HG02798 (cell line): ENCODE results near the gene WDR62.
"Not testable (repeated sequence)": the region's sequence is repeated elsewhere in the genome, so short reads cannot be mapped to it uniquely, and the experiment has no call there.

Experiments used
- ATAC-seq: cut with Tn5 transposase; IDR thresholded peaks from one replicate; pipeline ENCODE4 v1.9.1; 2021; ENCODE audit warnings: mild to moderate bottlenecking; ENCODE audit not compliant: unreplicated experiment, poor library complexity

WDR62 gene

GRCh38 chr19:36032251-36033104, 22.2 kb upstream of the WDR62 start, which contains the start of gene CLIP3:
CLIP3 (minus strand) TSS chr19:36032873; CDS start chr19:36032357, 516 bp downstream.
- ATAC-seq, result no peak

- ATAC-seq, result no peak
Measured at GRCh38 chr19:36040495-36040894, 14.2 kb upstream of the WDR62 start.

GRCh38 chr19:36041092-36041491, 13.6 kb upstream of the WDR62 start:
- ATAC-seq, result not testable (repeated sequence)

DNA sequence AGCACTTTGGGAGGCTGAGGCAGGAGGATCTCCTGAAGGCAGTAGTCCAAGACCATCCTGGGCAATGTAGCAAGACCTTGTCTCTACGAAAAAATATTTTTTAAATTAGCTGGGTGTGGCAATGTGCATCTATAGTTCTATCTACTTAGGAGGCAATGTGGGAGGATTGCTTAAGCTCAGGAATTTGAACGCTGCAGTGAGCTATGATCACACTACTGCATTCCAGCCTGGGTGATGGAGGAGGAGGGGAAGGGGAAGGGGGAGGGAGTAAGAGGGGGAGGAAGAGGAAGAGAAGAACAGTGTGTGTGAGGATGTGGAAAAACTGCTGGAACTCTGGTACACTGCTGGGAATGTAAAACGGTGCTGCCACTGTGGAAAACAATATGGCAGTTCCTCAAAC, 12.9 kb upstream of the WDR62 start:
- ATAC-seq, result no peak

GRCh38 chr19:36043952-36044351, 10.7 kb upstream of the WDR62 start:
- no peak for ATAC-seq

DNA sequence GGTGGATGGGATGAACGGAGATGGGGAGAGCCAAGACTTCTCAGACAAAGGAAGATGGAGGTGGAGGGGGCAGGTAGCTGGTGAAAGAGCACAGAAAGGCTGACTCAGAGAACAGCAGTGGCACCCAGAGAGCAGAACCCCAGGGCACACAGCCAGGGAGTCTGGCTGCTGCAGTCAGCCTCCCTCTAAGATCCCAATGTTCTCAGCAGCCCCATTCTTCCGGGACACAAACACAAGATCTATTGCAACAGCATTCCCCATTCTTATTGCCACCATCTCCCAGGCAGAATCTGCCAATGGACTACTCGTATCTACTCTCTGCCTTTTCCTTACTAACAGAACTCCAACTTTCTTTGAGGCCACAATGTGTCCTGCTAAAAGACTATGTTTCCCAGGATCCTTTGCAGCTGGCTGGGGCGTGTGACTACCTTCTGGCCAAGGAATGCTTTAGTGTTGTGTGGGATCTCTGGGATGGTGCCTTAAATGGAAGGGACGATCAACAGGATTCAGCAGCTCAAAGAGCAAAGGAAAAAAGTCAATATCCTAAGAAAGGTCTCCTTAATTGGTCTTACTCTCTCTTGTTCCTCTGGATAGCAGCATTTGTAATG, 8.2 kb upstream of the WDR62 start:
- no peak for ATAC-seq

- no peak for ATAC-seq
Measured at GRCh38 chr19:36047835-36048234, 6.9 kb upstream of the WDR62 start.

GRCh38 chr19:36049080-36049698, 5.5 kb upstream of the WDR62 start:
- ATAC-seq, result no peak

DNA sequence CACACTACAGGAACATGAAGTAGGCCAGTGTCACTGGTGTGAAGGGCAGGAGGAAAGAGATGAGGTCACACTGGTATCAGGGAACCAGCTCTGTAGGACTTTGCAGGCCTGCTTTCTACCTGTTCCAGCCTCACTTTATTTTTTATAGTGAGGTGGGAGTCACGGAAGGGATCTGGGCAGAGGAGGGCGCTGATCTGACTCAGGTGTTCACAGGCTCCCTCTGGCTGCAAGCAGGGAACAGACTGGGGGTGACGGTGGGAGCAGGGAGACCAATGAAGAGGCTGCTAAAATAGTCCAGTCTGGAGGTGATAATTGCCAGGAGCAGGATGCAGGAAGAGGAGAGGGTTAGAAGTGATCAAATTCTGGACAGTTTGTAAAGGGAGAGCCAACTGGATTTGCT, 3.5 kb upstream of the WDR62 start:
- ATAC-seq, result no peak

GRCh38 chr19:36051637-36052036, 3.1 kb upstream of the WDR62 start:
- ATAC-seq, result no peak

- peak; percentile 87 for ATAC-seq
Measured at GRCh38 chr19:36054119-36054732, 471 bp upstream of the WDR62 start, which contains the start of gene THAP8. THAP8 (minus strand) TSS chr19:36054285; CDS start chr19:36054217, 68 bp downstream.

DNA sequence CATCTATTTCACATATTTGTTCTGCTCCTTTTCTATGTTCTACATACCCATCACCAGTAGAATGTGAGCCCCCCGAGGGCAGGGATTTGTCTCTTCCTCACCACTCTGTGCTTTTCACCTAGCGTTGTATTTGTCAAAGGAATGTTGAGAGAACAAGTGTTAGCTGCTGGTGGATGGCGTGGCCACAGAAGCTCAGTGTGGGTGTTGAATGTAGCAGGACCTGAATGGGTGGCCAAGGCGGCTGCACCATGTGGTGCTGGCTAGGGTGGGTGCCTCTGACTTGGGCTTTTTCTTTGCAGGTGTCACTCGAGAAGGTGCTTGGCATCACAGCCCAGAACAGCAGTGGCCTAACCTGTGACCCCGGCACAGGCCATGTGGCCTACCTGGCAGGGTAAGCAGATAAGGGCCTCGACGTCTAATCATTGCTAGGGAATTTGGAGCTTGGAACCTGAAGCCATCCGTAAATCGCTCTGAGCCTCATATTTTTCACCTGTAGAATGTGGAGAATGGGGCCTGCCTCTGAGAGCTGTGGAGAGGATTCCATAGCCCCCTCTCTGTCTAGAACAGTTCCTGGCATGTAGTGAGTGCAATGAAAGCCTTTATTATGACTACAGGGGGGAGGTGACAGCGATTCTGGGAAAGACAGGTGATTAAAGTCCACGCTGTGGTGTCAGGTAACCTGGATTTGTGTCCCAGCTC, 3.9 kb downstream of the WDR62 start:
- no peak for ATAC-seq

- ATAC-seq, result no peak
Measured at GRCh38 chr19:36059180-36059910, 4.6 kb downstream of the WDR62 start.

DNA sequence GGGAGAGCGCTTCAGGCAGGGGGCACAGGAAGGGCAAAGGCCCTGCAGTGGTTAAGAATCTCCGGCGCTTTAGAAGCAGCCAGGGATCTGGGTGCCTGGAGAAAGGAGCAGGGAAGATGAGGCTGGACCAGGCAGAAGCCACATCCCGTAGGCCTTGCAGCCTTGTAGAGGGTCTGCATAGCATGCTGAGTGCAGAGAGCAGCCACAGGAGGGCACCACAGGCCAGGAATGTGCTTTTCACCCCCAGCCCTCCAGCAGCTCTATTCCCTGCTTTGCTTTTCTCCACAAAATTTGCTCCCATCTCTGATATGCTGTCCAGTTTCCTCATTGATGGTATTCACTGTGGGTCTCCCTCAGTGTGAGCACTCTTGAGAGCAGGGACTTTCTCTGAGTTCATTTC, 5.7 kb downstream of the WDR62 start:
- no peak for ATAC-seq

- ATAC-seq, result no peak
Measured at GRCh38 chr19:36061367-36061766, 6.7 kb downstream of the WDR62 start.

DNA sequence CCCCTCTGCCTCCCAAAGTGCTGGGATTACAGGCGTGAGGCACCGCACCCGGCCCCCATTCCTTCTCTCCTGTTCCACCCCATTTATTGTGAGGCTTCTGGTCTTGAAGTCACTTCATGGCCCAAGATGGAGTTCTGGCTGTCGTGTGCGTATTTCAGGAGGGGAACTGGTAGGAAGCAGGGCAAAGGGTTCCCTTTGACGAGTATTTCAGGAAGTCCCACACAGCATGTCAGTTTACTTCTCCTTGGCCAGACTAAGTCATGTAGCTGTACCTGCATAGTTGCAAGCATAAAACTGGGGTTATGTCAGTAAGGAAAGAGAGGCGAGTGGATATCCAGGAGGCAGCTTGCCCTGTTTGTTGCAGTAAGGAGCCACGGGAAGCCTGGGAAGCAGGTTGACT, 10.1 kb downstream of the WDR62 start:
- ATAC-seq, result no peak

DNA sequence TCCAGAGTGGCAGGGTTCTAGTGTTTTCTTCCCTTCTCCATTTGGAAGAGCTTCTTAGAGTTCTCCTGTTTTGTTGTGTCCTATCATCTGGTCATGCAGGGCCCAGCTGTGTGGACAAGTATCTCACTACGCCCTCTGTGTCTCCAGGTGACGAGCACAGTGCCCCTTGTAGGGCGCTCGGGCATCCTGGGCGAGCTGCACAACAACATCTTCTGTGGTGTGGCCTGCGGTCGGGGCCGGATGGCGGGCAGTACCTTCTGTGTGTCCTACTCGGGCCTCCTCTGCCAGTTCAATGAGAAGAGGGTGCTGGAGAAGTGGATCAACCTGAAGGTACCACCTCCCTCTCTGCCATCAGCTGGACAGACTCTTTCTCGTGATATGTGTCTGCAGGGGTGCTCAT, 13.0 kb downstream of the WDR62 start:
- no peak for ATAC-seq

DNA sequence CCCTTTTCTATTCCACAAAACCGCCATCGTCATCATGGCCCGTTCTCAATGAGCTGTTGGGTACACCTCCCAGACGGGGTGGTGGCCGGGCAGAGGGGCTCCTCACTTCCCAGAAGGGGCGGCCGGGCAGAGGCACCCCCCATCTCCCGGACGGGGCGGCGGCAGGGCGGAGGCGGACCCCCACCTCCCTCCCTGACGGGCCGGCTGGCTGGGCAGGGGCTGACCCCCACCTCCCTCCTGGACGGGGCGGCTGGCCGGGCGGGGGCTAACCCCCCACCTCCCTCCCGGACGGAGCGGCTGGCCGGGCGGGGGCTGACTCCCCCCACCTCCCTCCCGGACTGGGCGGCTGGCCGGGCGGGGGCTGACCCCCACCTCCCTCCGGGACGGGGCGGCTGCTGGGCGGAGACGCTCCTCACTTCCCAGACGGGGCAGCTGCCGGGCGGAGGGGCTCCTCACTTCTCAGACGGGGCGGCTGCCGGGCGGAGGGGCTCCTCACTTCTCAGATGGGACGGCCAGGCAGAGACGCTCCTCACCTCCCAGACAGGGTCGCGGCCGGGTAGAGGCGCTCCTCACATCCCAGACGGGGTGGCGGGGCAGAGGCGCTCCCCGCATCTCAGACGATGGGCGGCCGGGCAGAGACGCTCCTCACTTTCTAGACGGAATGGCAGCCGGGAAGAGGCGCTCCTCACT, 14.3 kb downstream of the WDR62 start:
- ATAC-seq, result not testable (repeated sequence)

- ATAC-seq, result no peak
Measured at GRCh38 chr19:36072081-36072480, 17.4 kb downstream of the WDR62 start.
